ENCODE data around the gene NHSL1.

Gene NHSL1

GRCh38 chr6:138522611-138523010 is 23.3 kb upstream of the NHSL1 start:
- DNase-seq (ENCODE audit: low spot score) = no peak

- peak; percentile 54 for DNase-seq (ENCODE audit: low spot score)
Measured at GRCh38 chr6:138521790-138522189, 22.5 kb upstream of the NHSL1 start.

GRCh38 chr6:138520463-138520862 is 21.2 kb upstream of the NHSL1 start:
- DNase-seq (ENCODE audit: low spot score) = no peak

GRCh38 chr6:138518054-138518453 is 18.8 kb upstream of the NHSL1 start:
- DNase-seq (ENCODE audit: low spot score) = no peak

GRCh38 chr6:138517635-138518034 is 18.3 kb upstream of the NHSL1 start:
- DNase-seq (ENCODE audit: low spot score) = no peak

GRCh38 chr6:138515657-138516248 is 16.5 kb upstream of the NHSL1 start:
- DNase-seq (ENCODE audit: low spot score) = no peak

- DNase-seq (ENCODE audit: low spot score) = no peak
Measured at GRCh38 chr6:138514860-138515540, 15.7 kb upstream of the NHSL1 start.

GRCh38 chr6:138512609-138513008 is 13.3 kb upstream of the NHSL1 start:
- DNase-seq (ENCODE audit: low spot score) = no peak

- no peak for DNase-seq (ENCODE audit: low spot score)
Measured at GRCh38 chr6:138510093-138510492, 10.8 kb upstream of the NHSL1 start.

- DNase-seq (ENCODE audit: low spot score) = peak; percentile 58
Measured at GRCh38 chr6:138509371-138509770, 10.1 kb upstream of the NHSL1 start.

- DNase-seq (ENCODE audit: low spot score) = no peak
Measured at GRCh38 chr6:138508676-138508988, 9.3 kb upstream of the NHSL1 start.

- no peak for DNase-seq (ENCODE audit: low spot score)
Measured at GRCh38 chr6:138507977-138508675, 8.8 kb upstream of the NHSL1 start.

GRCh38 chr6:138504764-138505689 is 5.7 kb upstream of the NHSL1 start:
- DNase-seq (ENCODE audit: low spot score) = no peak

- DNase-seq (ENCODE audit: low spot score) = no peak
Measured at GRCh38 chr6:138503881-138504680, 4.8 kb upstream of the NHSL1 start.

GRCh38 chr6:138502546-138502945 is 3.3 kb upstream of the NHSL1 start:
- no peak for DNase-seq (ENCODE audit: low spot score)

- DNase-seq (ENCODE audit: low spot score) = no peak
Measured at GRCh38 chr6:138500867-138501446, 1.7 kb upstream of the NHSL1 start.

- no peak for DNase-seq (ENCODE audit: low spot score)
Measured at GRCh38 chr6:138500045-138500665, 861 bp upstream of the NHSL1 start.

GRCh38 chr6:138498629-138499302 is 528 bp downstream of the NHSL1 start:
- DNase-seq (ENCODE audit: low spot score) = no peak

- DNase-seq (ENCODE audit: low spot score) = no peak
Measured at GRCh38 chr6:138497286-138497685, 2.0 kb downstream of the NHSL1 start.

GRCh38 chr6:138494312-138494711 is 5.0 kb downstream of the NHSL1 start:
- DNase-seq (ENCODE audit: low spot score) = no peak
